Activated CD8-positive, alpha-beta T cell treated with anti-CD3 and anti-CD28 coated beads for 36 hours (primary cell): ENCODE data around the gene HTR1B. TPM values are rescaled to one million over a fixed set of nuclear protein-coding genes. Genes with fewer than 3 reads are reported as not detected.

Experiments
- ATAC-seq: fragments of 200-7000 bp; cut with Tn5 transposase; one replicate; pipeline ENCODE4 v1.10.0; 2021; ENCODE audit warnings: mild to moderate bottlenecking, moderate library complexity
- CTCF ChIA-PET: fragments of 350-600 bp; sonication (Branson Sonifier 250); formaldehyde crosslinking; loops from one replicate; lab custom pipeline; 2021; ENCODE audit warnings: antibody characterized with exemption; lab: Charles Lee
- POLR2A ChIA-PET: fragments of 350-600 bp; sonication (Branson Sonifier 250); formaldehyde crosslinking; loops from one replicate; lab custom pipeline; 2021; ENCODE audit warnings: antibody characterized with exemption; lab: Charles Lee
- DNase-seq: peaks from one replicate; pipeline ENCODE4 v3.0.0-alpha.2; 2020
- H3K27ac Mint-ChIP-seq: one replicate; pipeline ENCODE4 v1.8.0; 2021; ENCODE audit warnings: mild to moderate bottlenecking, mixed read lengths
- H3K27me3 Mint-ChIP-seq: one replicate; pipeline ENCODE4 v1.8.0; 2021; ENCODE audit warnings: mixed read lengths
- H3K36me3 Mint-ChIP-seq: one replicate; pipeline ENCODE4 v1.8.0; 2021; ENCODE audit warnings: low read depth, mixed read lengths
- H3K4me1 Mint-ChIP-seq: one replicate; pipeline ENCODE4 v1.8.0; 2021; ENCODE audit warnings: low read depth, mixed read lengths
- H3K4me3 Mint-ChIP-seq: one replicate; pipeline ENCODE4 v1.8.0; 2021; ENCODE audit warnings: mild to moderate bottlenecking, moderate library complexity, mixed read lengths
- H3K9me3 Mint-ChIP-seq: one replicate; pipeline ENCODE4 v1.8.0; 2021; ENCODE audit warnings: mixed read lengths
- intact Hi-C: fragments of 100-400 bp; cut with micrococcal nuclease; formaldehyde crosslinking; loops from one replicate; pipeline ENCODE4 v1.10.0; 2022
- total RNA-seq, 2 experiments: library from RNA; stranded (reverse); gene quantifications; one replicate each; pipeline ENCODE4 v1.2.3, GENCODE V29; 2021
- TF ChIP-seq, protein P1 (sequence below): fragments of 200-600 bp; IDR thresholded peaks from one replicate; pipeline ENCODE4 v1.8.0; 2022; ENCODE audit warnings: antibody characterized with exemption, mild to moderate bottlenecking

HTR1B gene
- total RNA-seq, 2 experiments from 2014 or later: not detected

DNA sequence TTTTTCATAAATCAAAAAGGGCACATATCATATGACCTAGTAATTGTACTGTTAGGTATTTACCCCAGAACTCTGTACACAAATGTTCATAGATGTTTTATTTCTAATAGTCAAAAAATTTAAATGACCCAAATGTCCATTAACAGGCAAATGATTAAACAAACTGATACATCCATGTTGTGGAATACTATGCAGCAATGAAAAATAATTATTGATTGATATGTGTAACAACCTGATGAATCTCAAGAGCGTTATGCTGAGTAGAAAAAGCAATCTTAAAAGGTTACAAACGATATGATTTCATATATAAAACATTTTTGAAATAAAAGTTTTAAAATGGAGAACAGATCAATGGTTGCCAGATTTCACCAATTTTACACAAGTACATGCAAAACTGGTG is 18.1 kb downstream of the HTR1B start:
- intact Hi-C loops: no loop called here
- no peak for DNase-seq
- POLR2A ChIA-PET: no interaction called here
- Mint-ChIP-seq H3K4me1 (no peaks in the 10 kb centered on the region), H3K4me3 (no peak overlapping the region), H3K9me3 (peaks cover 3% of the 10 kb centered on the region), H3K36me3 (no peaks in the 10 kb centered on the region), H3K27me3 (no peaks in the 10 kb centered on the region), H3K27ac (no peak overlapping the region)
- TF ChIP-seq, protein P1, sequence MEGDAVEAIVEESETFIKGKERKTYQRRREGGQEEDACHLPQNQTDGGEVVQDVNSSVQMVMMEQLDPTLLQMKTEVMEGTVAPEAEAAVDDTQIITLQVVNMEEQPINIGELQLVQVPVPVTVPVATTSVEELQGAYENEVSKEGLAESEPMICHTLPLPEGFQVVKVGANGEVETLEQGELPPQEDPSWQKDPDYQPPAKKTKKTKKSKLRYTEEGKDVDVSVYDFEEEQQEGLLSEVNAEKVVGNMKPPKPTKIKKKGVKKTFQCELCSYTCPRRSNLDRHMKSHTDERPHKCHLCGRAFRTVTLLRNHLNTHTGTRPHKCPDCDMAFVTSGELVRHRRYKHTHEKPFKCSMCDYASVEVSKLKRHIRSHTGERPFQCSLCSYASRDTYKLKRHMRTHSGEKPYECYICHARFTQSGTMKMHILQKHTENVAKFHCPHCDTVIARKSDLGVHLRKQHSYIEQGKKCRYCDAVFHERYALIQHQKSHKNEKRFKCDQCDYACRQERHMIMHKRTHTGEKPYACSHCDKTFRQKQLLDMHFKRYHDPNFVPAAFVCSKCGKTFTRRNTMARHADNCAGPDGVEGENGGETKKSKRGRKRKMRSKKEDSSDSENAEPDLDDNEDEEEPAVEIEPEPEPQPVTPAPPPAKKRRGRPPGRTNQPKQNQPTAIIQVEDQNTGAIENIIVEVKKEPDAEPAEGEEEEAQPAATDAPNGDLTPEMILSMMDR: no peak
- CTCF ChIA-PET: no interaction called here
- ATAC-seq: no peak

DNA sequence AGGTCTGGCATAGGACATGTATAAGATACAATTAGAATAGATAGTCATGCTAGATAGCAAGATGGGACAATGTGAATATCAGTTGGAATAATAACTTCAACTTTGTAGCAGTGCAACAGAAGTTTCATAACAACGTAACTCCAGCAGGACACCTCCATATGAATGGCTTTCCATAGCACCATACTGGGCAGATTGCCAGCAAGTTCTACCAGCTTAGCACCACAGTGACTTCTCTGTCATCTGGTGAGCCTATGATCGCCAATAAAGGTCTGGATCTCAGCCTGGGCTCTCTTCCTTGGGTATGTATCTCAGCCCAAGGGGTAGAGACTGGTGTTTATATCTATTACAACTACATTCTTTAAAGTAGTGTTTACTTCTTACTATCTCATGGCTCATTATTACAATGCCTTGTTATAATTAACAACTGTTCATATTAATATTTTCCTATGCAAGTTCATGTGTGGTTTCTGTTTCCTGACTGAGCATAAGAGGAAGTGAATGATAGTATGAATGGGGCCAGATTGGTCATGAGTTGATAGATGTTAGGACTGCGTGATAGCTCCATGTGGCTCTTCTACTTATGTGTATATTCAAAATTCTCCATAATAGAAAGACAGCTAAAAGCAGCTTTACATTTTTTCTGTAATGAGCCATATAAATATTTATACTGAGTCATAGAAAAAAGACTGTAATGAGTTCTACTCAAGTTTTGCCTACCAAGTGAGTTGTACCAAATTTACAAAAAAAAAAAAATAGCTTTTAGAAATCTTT is 22.9 kb downstream of the HTR1B start:
- Mint-ChIP-seq H3K36me3 (no peaks in the 10 kb centered on the region), H3K9me3 (peaks cover 3% of the 10 kb centered on the region), H3K4me3 (no peak overlapping the region), H3K4me1 (no peaks in the 10 kb centered on the region), H3K27ac (no peak overlapping the region), H3K27me3 (no peaks in the 10 kb centered on the region)
- ChIA-PET POLR2A (no interaction called here), CTCF (no interaction called here)
- TF ChIP-seq, protein P1: no peak
- DNase-seq (no peak), ATAC-seq (no peak)
- intact Hi-C loops: no loop called here

DNA sequence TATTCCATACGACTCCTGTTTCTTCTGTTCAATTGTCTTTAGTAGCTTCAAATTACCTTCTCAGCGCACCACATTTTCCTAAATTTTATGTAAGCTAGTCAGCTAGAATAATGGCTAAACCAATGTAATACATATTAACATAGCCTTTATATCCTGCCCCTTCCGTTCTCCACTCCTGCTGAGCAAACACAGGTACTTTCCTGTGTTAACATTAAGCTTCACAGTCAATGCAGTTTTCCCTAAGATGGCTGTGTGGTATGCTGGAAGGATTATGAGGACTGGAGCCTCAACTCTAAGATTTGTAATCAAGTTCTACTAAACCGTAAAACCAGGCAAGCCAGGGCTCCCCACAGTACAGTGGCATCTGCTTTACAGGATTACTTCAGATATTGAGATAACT is 29.4 kb downstream of the HTR1B start:
- ATAC-seq: no peak
- H3K4me1 Mint-ChIP-seq: no peaks in the 10 kb centered on the region

DNA sequence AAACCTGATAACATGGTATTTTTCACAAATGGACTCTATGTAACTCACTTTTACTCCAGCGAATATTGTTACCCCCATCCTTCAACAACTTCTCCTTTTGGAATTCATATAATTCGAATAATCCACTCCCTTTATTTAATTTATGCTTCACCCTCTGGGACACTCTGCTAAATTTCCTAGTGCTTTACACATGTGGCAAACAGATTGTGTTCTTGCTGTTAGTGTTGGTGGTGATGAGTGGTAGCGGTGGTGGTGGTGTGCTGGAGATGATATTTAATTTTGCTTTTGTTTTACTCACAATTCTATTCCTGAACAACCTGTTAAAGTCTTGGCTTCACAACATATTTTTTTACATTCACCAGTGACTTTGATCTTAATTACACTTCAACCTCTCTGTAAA is 32.8 kb downstream of the HTR1B start:
- DNase-seq: no peak
- H3K9me3 Mint-ChIP-seq: peaks cover 1% of the 10 kb centered on the region
- ChIA-PET CTCF (no interaction called here), POLR2A (no interaction called here)
- TF ChIP-seq, protein P1: no peak
- H3K36me3 Mint-ChIP-seq: no peaks in the 10 kb centered on the region
- no peak overlapping the region for H3K27ac Mint-ChIP-seq
- H3K4me1 Mint-ChIP-seq: no peaks in the 10 kb centered on the region
- ATAC-seq: no peak
- H3K4me3 Mint-ChIP-seq: no peak overlapping the region
- H3K27me3 Mint-ChIP-seq: no peaks in the 10 kb centered on the region
- intact Hi-C loops: no loop called here

More for the DNA sequence above, 29.4 kb downstream of the HTR1B start:
- CTCF ChIA-PET: no interaction called here
- Mint-ChIP-seq H3K27me3 (no peaks in the 10 kb centered on the region), H3K9me3 (peaks cover 1% of the 10 kb centered on the region), H3K4me3 (no peak overlapping the region), H3K36me3 (no peaks in the 10 kb centered on the region), H3K27ac (no peak overlapping the region)
- no peak for DNase-seq
- POLR2A ChIA-PET: no interaction called here
- intact Hi-C loops: no loop called here
- TF ChIP-seq, protein P1: no peak

DNA sequence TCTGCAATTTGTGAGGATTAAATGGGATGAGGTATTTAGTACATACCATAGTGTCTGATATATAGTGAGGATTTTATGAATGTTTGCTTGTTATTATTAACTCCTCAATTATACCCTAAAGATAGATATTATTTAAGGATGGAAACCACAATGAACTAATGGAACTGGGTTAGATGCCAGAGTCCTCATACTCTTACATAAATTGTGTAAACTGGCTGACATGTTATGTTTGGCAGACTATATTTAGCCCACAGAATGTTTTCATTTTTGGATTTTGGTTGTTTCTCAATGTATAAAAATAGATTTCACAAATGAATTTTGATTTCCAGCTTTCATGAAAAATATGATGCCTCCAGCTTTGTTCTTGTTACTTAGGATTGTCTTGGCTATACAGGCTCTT is 37.6 kb downstream of the HTR1B start:
- DNase-seq (no peak), ATAC-seq (no peak)
- Mint-ChIP-seq H3K27ac (no peak overlapping the region), H3K4me1 (no peaks in the 10 kb centered on the region), H3K9me3 (peaks cover 2% of the 10 kb centered on the region), H3K36me3 (no peaks in the 10 kb centered on the region), H3K4me3 (no peak overlapping the region), H3K27me3 (no peaks in the 10 kb centered on the region)
- TF ChIP-seq, protein P1: no peak
- intact Hi-C loops: no loop called here
- CTCF ChIA-PET: no interaction called here
- POLR2A ChIA-PET: no interaction called here
